Prostate gland (tissue), 2 donors: ENCODE measurements around the gene AGXT. TPM values are rescaled to one million over a fixed set of nuclear protein-coding genes. Genes with fewer than 3 reads are reported as not detected.

Experiments
- DNase-seq: peaks from one replicate; pipeline ENCODE4 v3.0.0-alpha.2; 2019; ENCODE audit warnings: low spot score
- H3K27ac ChIP-seq, 2 donors: fragments of 200-600 bp; sonication (generic); 2 replicates each; pipeline ENCODE4 v1.5.1; 2017 to 2019
- H3K27me3 ChIP-seq: fragments of 200-600 bp; sonication (generic); replicated peaks from 2 replicates; pipeline ENCODE4 v1.5.1; 2019; ENCODE audit not compliant: insufficient read depth
- H3K36me3 ChIP-seq, 2 donors: fragments of 200-600 bp; sonication (generic); 1 replicate in 1 of 2; 2 replicates in 1 of 2; pipeline versions ENCODE4 v1.5.1 to v1.8.1; 2017 to 2019
- H3K4me1 ChIP-seq: fragments of 200-600 bp; sonication (generic); replicated peaks from 2 replicates; pipeline ENCODE4 v1.5.1; 2019
- H3K4me3 ChIP-seq, 2 donors: fragments of 200-600 bp; sonication (generic); 2 replicates each; pipeline ENCODE4 v1.5.1; 2017 to 2019
- H3K9me3 ChIP-seq: fragments of 200-600 bp; sonication (generic); 2 replicates; pipeline ENCODE4 v1.5.1; 2017
- POLR2A ChIP-seq: fragments of 450-650 bp; IDR thresholded peaks from one replicate; pipeline ENCODE4 v1.6.1; 2016; ENCODE audit warnings: antibody characterized with exemption, mild to moderate bottlenecking
- POLR2AphosphoS5 ChIP-seq: sonication (generic); formaldehyde crosslinking; IDR thresholded peaks from one replicate; pipeline ENCODE4 v1.6.1; 2017; ENCODE audit warnings: antibody characterized with exemption
- WGBS: methylation state at CpG from one replicate; pipeline ENCODE4 v1.1.5; 2018; 5-methylcytosine and 5-hydroxymethylcytosine counted together
- intact Hi-C: fragments of 100-400 bp; cut with DNase I; formaldehyde crosslinking; loops from one replicate; pipeline ENCODE4 v1.14.2; 2022
- total RNA-seq, 2 donors: library from RNA; depleted of rRNA; stranded (reverse); fragments of >200 nt; gene quantifications; one replicate each; pipeline ENCODE4 v1.1.0, GENCODE V29; 2016
- TF ChIP-seq, protein P1 (sequence below), 4 experiments: fragments of 200-600 bp in 2 of 4; fragments of 450-650 bp in 2 of 4; sonication (generic) in 2 of 4; IDR thresholded peaks; 1 replicate in 3 of 4; 2 replicates in 1 of 4; pipeline ENCODE4 v1.5.1; 2016 to 2019; ENCODE audit warnings: antibody characterized with exemption in 4 of 4, mild to moderate bottlenecking in 2 of 4, moderate library complexity in 2 of 4

AGXT gene
- total RNA-seq, 2 donors from 2014 or later = not detected

DNA sequence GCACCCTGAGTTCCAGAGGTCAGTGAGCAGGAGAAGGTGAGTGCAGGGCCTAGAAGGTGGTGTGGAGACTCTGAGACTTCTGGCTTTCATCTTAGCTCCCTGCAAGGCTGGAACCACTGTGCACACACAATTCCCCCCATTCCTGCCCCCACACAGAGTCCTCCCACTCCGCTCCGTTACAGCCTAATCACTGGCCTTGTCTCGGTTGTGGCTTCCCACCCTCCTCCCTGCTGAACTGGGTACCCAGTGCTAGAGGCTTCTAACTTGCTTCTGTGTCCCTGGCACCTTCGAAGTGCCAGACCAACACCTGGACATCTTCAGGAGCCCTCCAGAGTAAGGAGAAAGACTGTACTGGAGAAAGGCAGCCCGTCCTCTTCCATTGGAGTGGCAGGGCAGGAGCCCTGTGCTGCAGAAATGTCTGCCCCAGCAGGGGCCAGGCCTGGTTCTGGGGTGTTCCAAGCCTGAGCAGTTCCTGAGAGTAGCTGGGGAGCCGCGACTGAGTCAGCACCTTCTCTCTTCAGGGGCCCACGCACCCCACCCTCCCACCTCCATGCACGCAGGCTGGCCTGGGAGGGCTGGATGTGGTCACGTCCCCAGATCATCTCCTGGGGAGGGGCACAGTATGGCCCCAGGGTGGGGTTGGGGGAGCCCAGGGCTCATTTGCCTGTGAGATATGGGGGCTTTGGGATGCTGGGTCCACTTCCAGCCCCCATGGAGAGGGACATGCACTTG, 60.9 kb downstream of the AGXT start:
- intact Hi-C loops = no loop called here
- Histone ChIP-seq H3K4me1 (no peaks in the 10 kb centered on the region), H3K4me3 (no peak overlapping the region), H3K27ac (no peak overlapping the region), H3K9me3 (no peaks in the 10 kb centered on the region), H3K36me3 (no peaks in the 10 kb centered on the region), H3K27me3 (no peaks in the 10 kb centered on the region)
- DNase-seq = no peak
- WGBS = 91% methylated on average over 10 of the region's 10 CpGs
- TF ChIP-seq, protein P1, sequence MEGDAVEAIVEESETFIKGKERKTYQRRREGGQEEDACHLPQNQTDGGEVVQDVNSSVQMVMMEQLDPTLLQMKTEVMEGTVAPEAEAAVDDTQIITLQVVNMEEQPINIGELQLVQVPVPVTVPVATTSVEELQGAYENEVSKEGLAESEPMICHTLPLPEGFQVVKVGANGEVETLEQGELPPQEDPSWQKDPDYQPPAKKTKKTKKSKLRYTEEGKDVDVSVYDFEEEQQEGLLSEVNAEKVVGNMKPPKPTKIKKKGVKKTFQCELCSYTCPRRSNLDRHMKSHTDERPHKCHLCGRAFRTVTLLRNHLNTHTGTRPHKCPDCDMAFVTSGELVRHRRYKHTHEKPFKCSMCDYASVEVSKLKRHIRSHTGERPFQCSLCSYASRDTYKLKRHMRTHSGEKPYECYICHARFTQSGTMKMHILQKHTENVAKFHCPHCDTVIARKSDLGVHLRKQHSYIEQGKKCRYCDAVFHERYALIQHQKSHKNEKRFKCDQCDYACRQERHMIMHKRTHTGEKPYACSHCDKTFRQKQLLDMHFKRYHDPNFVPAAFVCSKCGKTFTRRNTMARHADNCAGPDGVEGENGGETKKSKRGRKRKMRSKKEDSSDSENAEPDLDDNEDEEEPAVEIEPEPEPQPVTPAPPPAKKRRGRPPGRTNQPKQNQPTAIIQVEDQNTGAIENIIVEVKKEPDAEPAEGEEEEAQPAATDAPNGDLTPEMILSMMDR (IDR thresholded peaks at IDR 0.05) = no peak
- TF ChIP-seq POLR2AphosphoS5 = no peak
- no peak for TF ChIP-seq POLR2A

Other genes with a start within 250 kb of the AGXT start
- gene GPR35, start 243.3 kb upstream of the AGXT start, total RNA-seq = 1 to 10 TPM; 3.3 to 4.6 TPM
- gene AQP12B, start 185.9 kb upstream of the AGXT start, total RNA-seq = not detected
- gene AQP12A, start 177.0 kb upstream of the AGXT start, total RNA-seq = not detected
- gene KIF1A, start 48.6 kb upstream of the AGXT start, total RNA-seq = 10 to 100 TPM; 18.9 to 55.8 TPM
- 1 to 10 TPM; 1.1 to 3.5 TPM for gene MAB21L4, start 27.3 kb downstream of the AGXT start, total RNA-seq
- under 1 TPM in 1 of 2 donors, not detected in 1; 0.23 TPM for gene CROCC2, start 37.5 kb downstream of the AGXT start, total RNA-seq
- 100 to 1,000 TPM in 1 of 2 donors, 10 to 100 TPM in 1; 32.0 to 115 TPM for gene SNED1, start 129.8 kb downstream of the AGXT start, total RNA-seq
- gene MTERF4, start 233.5 kb downstream of the AGXT start, total RNA-seq = 10 to 100 TPM; 91.3 to 98.5 TPM